Activated T-cell treated with anti-CD3 and anti-CD28 coated beads, Interleukin-2, amount 50 U/mL, for 24 hours (primary cell): ENCODE measurements around the gene RPL36A.

Experiments
- DNase-seq: peaks from one replicate; pipeline ENCODE4 v3.0.0-alpha.2; 2020
- H3K27ac Mint-ChIP-seq: 2 replicates; pipeline ENCODE4 v1.8.0; 2020; ENCODE audit warnings: mild to moderate bottlenecking, mixed read lengths
- H3K27me3 Mint-ChIP-seq: 2 replicates; pipeline ENCODE4 v1.8.0; 2020; ENCODE audit warnings: mixed read lengths
- H3K36me3 Mint-ChIP-seq: 2 replicates; pipeline ENCODE4 v1.8.0; 2020; ENCODE audit warnings: low read depth, mixed read lengths
- H3K4me1 Mint-ChIP-seq: 2 replicates; pipeline ENCODE4 v1.8.0; 2020; ENCODE audit warnings: low read depth, mixed read lengths
- H3K4me3 Mint-ChIP-seq: 2 replicates; pipeline ENCODE4 v1.8.0; 2020; ENCODE audit warnings: mild to moderate bottlenecking, moderate library complexity, mixed read lengths
- H3K9me3 Mint-ChIP-seq: 2 replicates; pipeline ENCODE4 v1.8.0; 2020; ENCODE audit warnings: mixed read lengths

RPL36A gene

DNA sequence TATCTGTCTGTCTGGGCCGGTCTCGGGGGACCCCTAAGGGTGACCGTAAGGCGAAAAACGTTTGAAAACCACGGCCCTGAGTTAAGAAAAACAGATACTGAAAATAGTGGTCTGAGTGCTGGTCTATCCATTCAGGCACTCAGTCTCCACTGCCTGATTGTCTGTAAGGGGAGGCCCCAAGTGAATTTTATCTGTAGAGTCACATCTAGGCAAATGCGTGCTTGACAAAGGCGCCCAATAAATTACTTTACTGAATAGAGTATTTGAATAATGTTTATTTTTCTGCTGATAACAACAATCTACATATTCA, 17.7 kb downstream of the RPL36A start:
- Mint-ChIP-seq H3K36me3 (peaks cover 47% of the 10 kb centered on the region), H3K9me3 (no peaks in the 10 kb centered on the region), H3K4me3 (peak overlapping the region; percentile 83), H3K4me1 (peaks cover 37% of the 10 kb centered on the region), H3K27me3 (peaks cover 5% of the 10 kb centered on the region), H3K27ac (peak overlapping the region; percentile 99)
- no peak for DNase-seq

DNA sequence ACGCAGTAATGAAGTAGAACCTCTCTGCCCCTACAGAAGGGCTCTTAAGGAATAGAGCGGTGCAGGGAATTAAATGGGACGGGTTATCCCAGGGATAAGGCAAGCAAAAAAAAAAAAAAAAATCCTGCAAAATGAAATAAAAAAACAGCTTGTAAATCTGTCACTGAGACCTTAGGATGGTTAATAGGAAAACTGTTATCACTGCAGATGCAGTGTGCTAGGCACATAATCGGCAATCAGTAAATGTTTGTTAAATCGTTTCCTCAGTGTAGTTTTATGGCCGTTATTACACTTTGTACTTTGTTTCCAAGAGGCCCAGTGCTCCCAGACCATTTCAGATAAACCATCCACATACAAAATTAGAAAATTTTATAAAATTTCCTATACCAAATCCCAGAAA, 18.2 kb downstream of the RPL36A start:
- Mint-ChIP-seq H3K27ac (peak overlapping the region; percentile 99), H3K9me3 (no peaks in the 10 kb centered on the region), H3K27me3 (peaks cover 5% of the 10 kb centered on the region), H3K4me3 (peak overlapping the region; percentile 83), H3K36me3 (peaks cover 46% of the 10 kb centered on the region), H3K4me1 (peaks cover 39% of the 10 kb centered on the region)
- DNase-seq: no peak

DNA sequence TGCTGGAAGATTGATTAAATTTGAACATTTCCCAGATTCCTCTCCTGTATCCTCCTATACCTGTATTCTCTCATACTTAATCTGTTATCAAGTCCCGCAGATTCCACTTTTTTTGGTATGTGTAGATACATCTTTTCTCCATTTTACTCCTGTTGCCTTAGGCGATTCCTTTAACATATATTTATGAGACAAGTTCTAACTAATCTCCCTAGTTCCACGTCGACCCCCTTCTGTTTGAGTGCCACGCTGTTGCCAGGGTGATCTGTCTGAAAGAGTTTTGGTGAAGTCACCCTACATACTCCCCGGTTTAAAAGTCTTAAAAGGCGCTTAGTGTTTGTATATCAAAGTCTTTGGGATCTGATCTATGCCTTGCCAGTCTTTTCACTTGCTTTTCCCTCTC, 19.6 kb downstream of the RPL36A start:
- Mint-ChIP-seq H3K9me3 (no peaks in the 10 kb centered on the region), H3K27me3 (peaks cover 7% of the 10 kb centered on the region), H3K4me1 (peaks cover 47% of the 10 kb centered on the region), H3K4me3 (peak overlapping the region; percentile 54), H3K27ac (peak overlapping the region; percentile 57), H3K36me3 (peaks cover 41% of the 10 kb centered on the region)
- no peak for DNase-seq

DNA sequence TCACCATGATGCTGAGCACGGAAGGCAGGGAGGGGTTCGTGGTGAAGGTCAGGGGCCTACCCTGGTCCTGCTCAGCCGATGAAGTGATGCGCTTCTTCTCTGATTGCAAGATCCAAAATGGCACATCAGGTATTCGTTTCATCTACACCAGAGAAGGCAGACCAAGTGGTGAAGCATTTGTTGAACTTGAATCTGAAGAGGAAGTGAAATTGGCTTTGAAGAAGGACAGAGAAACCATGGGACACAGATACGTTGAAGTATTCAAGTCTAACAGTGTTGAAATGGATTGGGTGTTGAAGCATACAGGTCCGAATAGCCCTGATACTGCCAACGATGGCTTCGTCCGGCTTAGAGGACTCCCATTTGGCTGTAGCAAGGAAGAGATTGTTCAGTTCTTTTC, 21.2 kb downstream of the RPL36A start:
- H3K27ac Mint-ChIP-seq: peak overlapping the region; percentile 48
- H3K9me3 Mint-ChIP-seq: no peaks in the 10 kb centered on the region
- H3K4me1 Mint-ChIP-seq: peaks cover 54% of the 10 kb centered on the region
- H3K36me3 Mint-ChIP-seq: peaks cover 35% of the 10 kb centered on the region
- no peak overlapping the region for H3K4me3 Mint-ChIP-seq
- H3K27me3 Mint-ChIP-seq: peaks cover 18% of the 10 kb centered on the region
- DNase-seq: no peak

DNA sequence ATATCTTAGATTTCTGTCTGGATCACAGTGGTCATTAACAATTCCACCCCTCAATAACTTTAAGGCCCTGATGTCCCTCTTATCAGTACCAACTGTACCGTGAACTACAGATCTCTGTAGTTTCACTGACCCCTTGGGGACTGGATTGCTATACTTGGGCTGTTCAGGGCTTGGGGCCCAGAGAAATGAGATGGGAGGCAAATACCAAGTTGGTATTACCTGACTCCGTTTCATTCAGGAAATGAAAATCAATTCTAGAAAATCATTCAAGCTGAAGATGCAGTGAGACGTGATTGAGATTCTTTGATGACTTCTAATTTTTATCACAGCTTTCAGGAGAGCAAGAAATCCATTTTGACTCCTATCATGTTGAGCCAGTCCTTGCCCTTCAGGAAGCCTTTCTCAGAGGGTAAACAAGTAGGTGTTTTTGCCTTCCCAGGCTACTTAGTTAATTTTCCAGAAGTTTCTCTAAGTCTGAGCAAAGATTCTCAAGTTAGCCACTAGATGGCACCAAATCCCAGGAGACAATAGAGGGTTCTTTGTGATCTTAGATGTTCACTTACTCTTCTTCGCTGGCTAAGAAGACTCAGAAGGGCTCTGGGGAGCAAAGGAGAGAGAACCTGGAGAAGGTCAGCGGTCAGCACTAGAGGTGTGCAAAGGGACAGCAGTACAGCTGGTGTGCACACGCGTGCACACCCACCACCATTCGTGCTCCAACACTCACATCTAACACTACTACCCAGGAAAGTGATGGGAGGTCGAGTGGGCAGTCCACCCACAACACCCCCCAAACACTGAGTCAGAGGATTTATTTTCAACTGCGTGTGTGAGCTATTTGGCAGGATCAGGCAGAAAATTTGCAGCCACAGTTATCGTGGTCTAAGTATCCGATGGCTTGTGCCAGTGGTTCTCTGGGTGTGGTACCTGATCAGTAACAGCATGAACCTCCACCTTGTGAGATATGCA, 24.7 kb downstream of the RPL36A start:
- DNase-seq: peak; percentile 56
- Mint-ChIP-seq H3K9me3 (no peaks in the 10 kb centered on the region), H3K27ac (peak overlapping the region; percentile 94), H3K27me3 (peaks cover 41% of the 10 kb centered on the region), H3K4me3 (peak overlapping the region; percentile 32), H3K4me1 (peaks cover 62% of the 10 kb centered on the region), H3K36me3 (peaks cover 24% of the 10 kb centered on the region)

DNA sequence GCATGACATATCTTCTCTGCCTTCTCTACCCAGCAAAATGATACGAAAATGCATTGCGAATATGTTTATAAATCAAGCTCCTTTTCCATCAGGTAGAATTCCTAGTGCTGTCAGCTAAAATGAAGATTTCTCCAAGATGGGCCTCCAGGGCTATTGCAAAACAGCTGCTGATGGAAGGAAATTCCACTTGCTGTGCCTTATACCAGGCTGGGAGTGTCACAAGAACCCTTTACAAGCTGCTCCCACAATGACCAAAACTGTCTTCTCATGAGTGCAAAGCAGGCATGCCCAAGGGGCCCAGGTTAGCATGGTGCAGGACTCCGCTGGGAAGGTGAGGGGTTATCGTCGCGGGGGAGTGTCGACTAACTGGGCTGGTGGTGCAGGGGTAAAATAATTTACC, 25.9 kb downstream of the RPL36A start:
- Mint-ChIP-seq H3K4me1 (peaks cover 54% of the 10 kb centered on the region), H3K36me3 (peaks cover 23% of the 10 kb centered on the region), H3K27me3 (peaks cover 43% of the 10 kb centered on the region), H3K27ac (no peak overlapping the region), H3K9me3 (no peaks in the 10 kb centered on the region), H3K4me3 (no peak overlapping the region)
- DNase-seq: no peak

DNA sequence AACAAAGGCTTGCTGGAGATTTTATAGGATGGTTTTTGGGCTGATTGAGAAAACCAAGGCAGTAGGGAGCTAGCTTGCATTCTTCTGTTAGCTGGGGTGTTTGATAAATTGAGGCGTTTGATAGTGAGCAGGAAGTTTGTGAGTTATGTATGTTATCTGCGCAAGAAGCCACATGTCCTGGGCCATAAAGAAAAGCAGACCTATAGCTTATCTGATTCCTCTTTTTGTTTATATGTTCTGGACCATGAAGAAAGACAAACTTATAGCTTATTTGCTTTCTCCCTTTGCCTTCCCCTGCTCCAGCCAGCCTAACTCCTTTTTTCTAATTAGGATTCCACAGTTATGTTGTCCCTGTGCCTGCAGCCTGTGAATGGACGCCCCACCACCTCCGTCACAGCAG, 26.4 kb downstream of the RPL36A start:
- Mint-ChIP-seq H3K36me3 (peaks cover 18% of the 10 kb centered on the region), H3K27ac (peak overlapping the region; percentile 94), H3K4me3 (peak overlapping the region; percentile 83), H3K27me3 (peaks cover 43% of the 10 kb centered on the region), H3K4me1 (peaks cover 50% of the 10 kb centered on the region), H3K9me3 (no peaks in the 10 kb centered on the region)
- DNase-seq: no peak

DNA sequence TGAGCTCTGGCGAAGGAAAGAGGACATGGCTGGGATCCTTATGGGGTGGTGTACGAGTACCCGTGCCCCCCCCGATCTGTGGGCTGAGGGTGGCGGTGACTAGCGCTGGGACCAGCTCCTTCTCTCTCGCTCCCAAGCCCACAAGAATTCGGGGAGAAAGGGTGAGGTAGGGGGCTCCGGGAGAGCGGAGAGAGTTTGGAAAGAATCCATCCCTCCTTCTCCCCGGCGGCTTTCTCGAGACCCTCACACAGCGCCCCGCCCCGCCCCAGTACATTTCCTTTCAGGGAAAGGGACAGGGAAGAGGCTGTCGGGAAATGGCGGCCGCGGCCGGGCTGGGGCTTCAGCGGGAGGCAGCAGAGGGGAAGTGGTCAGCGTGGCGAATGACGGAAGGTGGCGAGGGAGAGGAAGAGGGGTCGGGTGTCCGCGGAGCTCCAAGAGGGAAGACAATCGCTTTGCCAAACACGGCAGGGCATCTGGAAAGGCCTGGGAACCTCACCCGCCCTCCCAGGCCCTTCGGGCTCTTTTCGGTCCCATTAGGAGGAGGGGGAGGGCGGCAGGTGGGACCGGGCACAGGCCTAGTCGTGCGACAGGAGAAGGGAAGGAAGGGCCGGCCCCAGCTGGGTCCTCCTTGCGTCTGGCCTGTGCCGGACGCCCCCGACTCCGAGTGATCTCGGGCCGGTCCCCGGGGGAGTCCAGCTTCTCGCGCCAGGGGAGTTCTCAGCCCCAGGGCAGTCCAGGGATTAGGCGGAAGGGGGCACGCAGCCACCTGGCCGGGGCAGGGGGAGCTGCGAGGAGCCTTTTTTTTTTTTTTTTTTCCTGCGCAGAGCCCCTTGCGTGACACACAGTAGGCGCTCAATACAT, 27.4 kb downstream of the RPL36A start:
- Mint-ChIP-seq H3K9me3 (no peaks in the 10 kb centered on the region), H3K27ac (peak overlapping the region; percentile 94), H3K36me3 (peaks cover 8% of the 10 kb centered on the region), H3K4me3 (peak overlapping the region; percentile 83), H3K4me1 (peaks cover 42% of the 10 kb centered on the region), H3K27me3 (peaks cover 38% of the 10 kb centered on the region)
- DNase-seq: peak; percentile 65

DNA sequence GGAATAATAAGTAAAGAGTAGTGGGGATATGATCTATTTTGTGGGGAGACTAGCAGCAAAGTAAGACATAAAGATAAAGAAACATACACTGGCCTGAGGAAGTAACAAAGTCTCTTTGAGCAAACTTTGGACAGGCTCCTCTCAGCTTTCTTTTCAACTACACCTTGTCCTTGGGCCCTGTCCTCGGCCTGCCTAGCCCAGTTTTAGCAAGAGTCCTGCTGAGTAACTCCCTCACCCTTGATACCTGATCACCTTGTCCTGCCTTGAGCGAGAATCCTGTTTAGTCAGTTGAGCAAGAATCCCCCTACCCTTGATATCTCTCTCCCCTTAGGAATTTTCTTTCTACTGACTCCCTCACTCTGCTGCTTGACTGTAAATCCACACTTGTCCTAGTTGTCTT, 28.7 kb downstream of the RPL36A start:
- no peak overlapping the region for H3K27ac Mint-ChIP-seq
- no peak for DNase-seq
- H3K36me3 Mint-ChIP-seq: peaks cover 2% of the 10 kb centered on the region
- peaks cover 35% of the 10 kb centered on the region for H3K4me1 Mint-ChIP-seq
- H3K4me3 Mint-ChIP-seq: no peak overlapping the region
- no peaks in the 10 kb centered on the region for H3K9me3 Mint-ChIP-seq
- peaks cover 38% of the 10 kb centered on the region for H3K27me3 Mint-ChIP-seq

DNA sequence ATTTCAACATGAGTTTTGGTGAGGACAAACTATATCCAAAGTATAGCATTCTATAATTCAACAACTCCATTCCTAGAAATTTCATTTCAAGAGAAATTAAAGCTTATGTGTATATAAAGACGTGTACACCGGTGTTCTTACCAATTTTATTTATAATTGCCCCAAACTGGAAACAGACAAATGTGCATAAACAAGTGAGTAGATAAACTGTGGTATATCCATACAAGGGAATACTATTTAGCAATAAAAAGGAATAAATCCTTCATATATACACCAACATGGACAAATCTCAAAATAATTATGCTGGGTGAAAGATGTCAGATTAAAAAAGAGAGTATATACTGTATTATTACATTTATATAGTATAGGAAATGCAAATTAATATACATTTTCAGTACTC, 37.1 kb downstream of the RPL36A start:
- DNase-seq: no peak
- H3K4me3 Mint-ChIP-seq: no peak overlapping the region
- peaks cover 29% of the 10 kb centered on the region for H3K36me3 Mint-ChIP-seq
- H3K9me3 Mint-ChIP-seq: no peaks in the 10 kb centered on the region
- no peak overlapping the region for H3K27ac Mint-ChIP-seq
- peaks cover 14% of the 10 kb centered on the region for H3K4me1 Mint-ChIP-seq
- H3K27me3 Mint-ChIP-seq: peaks cover 9% of the 10 kb centered on the region

DNA sequence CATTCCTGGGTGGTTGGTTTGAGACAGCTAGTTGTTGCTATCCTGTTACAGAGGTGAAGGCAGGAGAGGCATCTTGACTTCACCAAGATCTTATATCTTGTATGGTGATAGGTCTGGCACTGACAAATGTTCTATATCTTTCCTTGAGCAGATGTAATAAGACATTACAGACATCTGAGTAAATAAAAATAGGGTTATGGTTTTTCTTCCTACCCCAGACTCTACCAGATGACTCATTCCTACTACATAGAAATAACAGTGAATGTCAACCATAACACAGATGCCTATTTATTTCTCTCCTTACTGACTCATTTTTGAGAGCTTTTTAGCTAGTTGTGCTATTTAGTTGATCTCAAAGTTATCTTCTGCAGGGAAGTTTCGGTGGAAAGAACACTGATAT, 39.1 kb downstream of the RPL36A start:
- DNase-seq: no peak

DNA sequence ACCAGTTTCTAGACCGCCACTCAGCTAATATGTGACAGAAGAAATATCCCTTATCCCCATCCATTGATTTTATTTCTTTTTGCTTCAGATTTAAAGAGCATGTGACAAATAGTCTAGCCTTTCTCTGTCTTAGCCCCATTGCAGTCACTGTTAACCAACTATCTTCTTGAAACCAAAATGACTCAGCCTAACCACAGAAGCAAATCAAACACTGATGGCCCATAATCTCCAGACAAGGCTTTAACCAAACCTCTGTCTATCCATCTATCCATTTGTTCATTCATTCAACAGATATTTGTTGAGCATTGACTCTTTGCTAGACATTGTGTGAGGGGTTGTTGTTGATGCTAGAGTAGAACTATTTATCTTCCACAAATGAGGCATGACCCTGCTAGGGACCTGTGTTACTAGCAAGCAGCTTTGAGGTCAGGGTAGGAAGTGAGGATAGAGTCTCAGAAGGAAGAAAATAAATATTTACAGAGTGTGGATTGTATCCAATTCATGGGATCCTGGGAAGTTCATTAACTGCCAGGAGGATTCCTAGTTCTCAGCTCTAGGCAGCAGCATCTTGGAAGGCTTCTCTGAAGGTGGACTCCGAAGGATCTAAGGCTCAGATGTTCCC, 39.8 kb downstream of the RPL36A start:
- no peak for DNase-seq
- Mint-ChIP-seq H3K27me3 (peaks cover 6% of the 10 kb centered on the region), H3K4me3 (no peak overlapping the region), H3K27ac (peak overlapping the region; percentile 62), H3K4me1 (peaks cover 14% of the 10 kb centered on the region), H3K9me3 (no peaks in the 10 kb centered on the region), H3K36me3 (peaks cover 25% of the 10 kb centered on the region)

More for the DNA sequence above, 39.1 kb downstream of the RPL36A start:
- H3K27me3 Mint-ChIP-seq: peaks cover 8% of the 10 kb centered on the region
- no peaks in the 10 kb centered on the region for H3K9me3 Mint-ChIP-seq
- peaks cover 27% of the 10 kb centered on the region for H3K36me3 Mint-ChIP-seq
- no peak overlapping the region for H3K4me3 Mint-ChIP-seq
- peak overlapping the region; percentile 62 for H3K27ac Mint-ChIP-seq
- peaks cover 14% of the 10 kb centered on the region for H3K4me1 Mint-ChIP-seq

DNA sequence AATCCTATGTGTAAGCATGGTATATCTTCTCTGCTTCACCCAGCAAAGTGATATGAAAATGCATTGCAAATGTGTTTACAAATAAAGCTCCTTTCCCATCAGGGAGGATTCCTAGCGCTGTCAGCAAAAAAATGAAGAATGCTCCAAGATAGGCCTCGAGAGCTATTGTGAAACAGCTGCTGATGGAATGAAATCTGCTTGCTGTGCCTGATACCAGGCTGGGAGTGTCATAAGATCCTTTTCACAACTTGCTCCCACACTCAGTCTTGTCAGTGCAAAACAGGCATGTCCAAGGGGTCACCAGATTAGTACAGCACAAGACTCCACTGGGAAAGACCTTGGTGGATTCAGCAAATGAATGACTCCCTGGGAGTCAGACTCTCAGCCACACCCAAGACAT, 51.3 kb downstream of the RPL36A start:
- H3K4me3 Mint-ChIP-seq: no peak overlapping the region
- no peak overlapping the region for H3K27ac Mint-ChIP-seq
- H3K27me3 Mint-ChIP-seq: peaks cover 21% of the 10 kb centered on the region
- no peaks in the 10 kb centered on the region for H3K9me3 Mint-ChIP-seq
- H3K4me1 Mint-ChIP-seq: no peaks in the 10 kb centered on the region
- H3K36me3 Mint-ChIP-seq: peaks cover 45% of the 10 kb centered on the region
- no peak for DNase-seq
